K562 (cell line): ENCODE measurements around the gene LAMA5. TPM values are rescaled to one million over a fixed set of nuclear protein-coding genes. Genes with fewer than 3 reads are reported as not detected.

Experiments used
- ATF3 ChIP-seq, 2 experiments: fragments of 450-650 bp in 1 of 2; sonication (generic) in 1 of 2; formaldehyde crosslinking in 1 of 2; IDR thresholded peaks in 1 of 2; conservative IDR thresholded peaks in 1 of 2; 2 replicates each; pipeline versions ENCODE4 v1.6.1 to v1.8.1; 2016 to 2023; ENCODE audit warnings: mild to moderate bottlenecking in 2 of 2, moderate library complexity in 2 of 2, inconsistent platforms in 1 of 2, missing genetic modification reagents in 1 of 2
- CC2D1A ChIP-seq: fragments of 450-650 bp; IDR thresholded peaks from 2 replicates; pipeline ENCODE4 v1.6.1; 2017; ENCODE audit warnings: mild to moderate bottlenecking
- E2F4 ChIP-seq: sonication (generic); formaldehyde crosslinking; IDR thresholded peaks from 2 replicates; pipeline ENCODE4 v1.8.0; 2022; ENCODE audit warnings: mild to moderate bottlenecking, low read depth, missing genetic modification reagents
- ELF1 ChIP-seq: fragments of 200-800 bp; sonication (Bioruptor generic); IDR thresholded peaks from 2 replicates; pipeline ENCODE4 v1.6.1; 2016; ENCODE audit warnings: missing genetic modification characterization, missing compliant biosample characterization
- HOXB6 ChIP-seq: fragments of 250-450 bp; sonication (Bioruptor Pico); IDR thresholded peaks from 2 replicates; pipeline ENCODE4 v1.5.1; 2022; ENCODE audit warnings: mild to moderate bottlenecking, borderline replicate concordance
- KDM5B ChIP-seq: fragments of 200-600 bp; sonication (generic); IDR thresholded peaks from 2 replicates; pipeline ENCODE4 v1.6.1; 2012; ENCODE audit warnings: low read depth, mild to moderate bottlenecking, moderate library complexity, low read length, control low read depth, inconsistent platforms; ENCODE audit not compliant: insufficient replicate concordance
- POLR2G ChIP-seq: fragments of 200-400 bp; formaldehyde crosslinking; IDR thresholded peaks from 2 replicates; pipeline ENCODE4 v1.6.1; 2017; ENCODE audit warnings: low read depth, mild to moderate bottlenecking, antibody characterized with exemption, low read length, moderate library complexity
- PTBP1 ChIP-seq: fragments of 200-400 bp; formaldehyde crosslinking; IDR thresholded peaks from 2 replicates; pipeline ENCODE4 v1.6.1; 2017; ENCODE audit warnings: low read depth, low read length
- RBM17 ChIP-seq: fragments of 200-400 bp; formaldehyde crosslinking; IDR thresholded peaks from 2 replicates; pipeline ENCODE4 v1.6.1; 2017; ENCODE audit warnings: low read depth, mild to moderate bottlenecking, low read length, borderline replicate concordance
- RCOR1 ChIP-seq, 2 experiments: IDR thresholded peaks; 2 replicates each; pipeline ENCODE4 v1.6.1; 2012; ENCODE audit warnings: low read depth in 2 of 2, low read length in 2 of 2, borderline replicate concordance in 1 of 2, improper control_type of control experiment in 1 of 2
- TAF15 ChIP-seq: fragments of 200-400 bp; formaldehyde crosslinking; IDR thresholded peaks from 2 replicates; pipeline ENCODE4 v1.6.1; 2017; ENCODE audit warnings: mild to moderate bottlenecking, low read depth, low read length, moderate library complexity
- ZBTB33 ChIP-seq: sonication (generic); formaldehyde crosslinking; IDR thresholded peaks from 2 replicates; pipeline ENCODE4 v1.8.1; 2023; ENCODE audit warnings: mild to moderate bottlenecking, missing genetic modification reagents
- ZNF140 ChIP-seq: fragments of 250-450 bp; sonication (Bioruptor Pico); IDR thresholded peaks from 2 replicates; pipeline ENCODE4 v1.8.0; 2021; ENCODE audit warnings: moderate library complexity, mild to moderate bottlenecking, inconsistent platforms
- ZNF354B ChIP-seq: fragments of 250-450 bp; sonication (Bioruptor Pico); IDR thresholded peaks from 2 replicates; pipeline ENCODE4 v1.4.0; 2020
- ZNF384 ChIP-seq: IDR thresholded peaks from 2 replicates; pipeline ENCODE4 v1.6.1; 2012; ENCODE audit warnings: low read depth, low read length, improper control_type of control experiment
- polyA plus RNA-seq, 8 experiments: library from polyadenylated mRNA; depleted of rRNA in 4 of 8; stranded (reverse) in 5 of 8; unstranded in 3 of 8; fragments of >200 nt; fragmentation: Nextera tagmentation in 2 of 8; fragmentation: Illumina TruSeq in 1 of 8; extraction: Ambion mirVana in 2 of 8; extraction: Trizol in 1 of 8; gene quantifications; 2 replicates each; pipeline versions ENCODE4 v1.2.1 to v1.2.3, GENCODE V29; 2011 to 2014; ENCODE audit warnings: inconsistent platforms in 1 of 8, missing spikeins in 1 of 8
- total RNA-seq, 7 experiments: library from RNA; depleted of rRNA in 6 of 7; stranded (reverse); fragments of >200 nt in 6 of 7; fragmentation: Illumina TruSeq in 2 of 7; extraction: Trizol in 2 of 7; gene quantifications; 2 replicates each; pipeline versions ENCODE4 v1.2.1 to v1.2.3, GENCODE V29; 2011 to 2021; ENCODE audit warnings: low replicate concordance in 1 of 7
- TF ChIP-seq, protein P1 (sequence below): fragments of 250-450 bp; sonication (Bioruptor Pico); IDR thresholded peaks from 2 replicates; pipeline ENCODE4 v1.4.0; 2020; ENCODE audit warnings: mild to moderate bottlenecking, moderate library complexity, borderline replicate concordance
- TF ChIP-seq, protein P2 (sequence below): fragments of 200-800 bp; sonication (Bioruptor generic); IDR thresholded peaks from 2 replicates; pipeline ENCODE4 v1.6.1; 2017; ENCODE audit warnings: missing genetic modification characterization, missing compliant biosample characterization
- TF ChIP-seq, protein P3 (sequence below): sonication (generic); formaldehyde crosslinking; IDR thresholded peaks from 2 replicates; pipeline ENCODE4 v1.9.0; 2022; ENCODE audit warnings: mild to moderate bottlenecking, missing genetic modification reagents

The LAMA5 gene
- total and polyA plus RNA-seq, 9 of the 15 experiments (the other 6 are each of a cell fraction or from before 2014, with no cell fraction given): 0.31 to 101 (median 7.8) TPM

DNA sequence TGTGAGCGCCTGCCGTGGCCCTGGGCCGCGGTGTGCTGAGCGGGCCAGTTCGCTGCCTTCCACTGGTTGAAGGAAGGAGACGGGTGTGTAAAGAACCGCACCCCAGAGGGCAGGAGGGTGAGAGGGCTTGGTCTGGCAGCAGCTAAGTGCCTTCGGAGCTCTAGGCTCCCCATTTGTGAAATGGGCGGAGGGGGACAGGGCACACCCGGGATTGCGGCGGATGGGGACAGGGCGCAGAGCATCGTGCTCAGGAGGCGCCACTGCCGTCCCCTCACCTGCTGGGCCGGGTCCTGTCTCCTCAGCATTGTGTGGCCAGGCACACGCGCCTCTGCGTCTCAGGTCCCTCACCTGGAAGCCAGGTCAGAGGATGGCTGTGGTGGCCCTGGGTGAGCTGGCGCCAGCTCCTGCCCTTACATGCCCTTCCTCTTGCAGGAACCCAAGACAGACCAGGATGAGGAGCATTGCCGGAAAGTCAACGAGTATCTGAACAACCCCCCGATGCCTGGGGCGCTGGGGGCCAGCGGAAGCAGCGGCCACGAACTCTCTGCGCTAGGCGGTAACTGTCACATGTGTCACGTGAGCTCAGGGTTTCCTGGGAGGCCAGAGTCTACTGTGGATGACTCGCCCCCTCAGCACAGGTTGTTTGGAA lies 61.2 kb downstream of the LAMA5 start (continued):
- TF ChIP-seq POLR2G (peak; percentile 41), HOXB6 (CRISPR knock-in tag) (no peak), ZBTB33 (CRISPR knock-in tag) (peak; percentile 95), ZNF354B (CRISPR knock-in tag) (no peak), ATF3 (IDR thresholded peaks at IDR 0.05) (0 out of 2 replicates have a peak, but pooled peaks have one; percentile 12), ATF3 (CRISPR knock-in tag; conservative IDR thresholded peaks at IDR 0.05) (no peak), ZNF140 (CRISPR knock-in tag) (no peak), CC2D1A (no peak), ELF1 (tag) (no peak), RBM17 (no peak), RCOR1 (IDR thresholded peaks at IDR 0.05; ENCODE audit: borderline replicate concordance in 1 of 2, low read depth in 2 of 2, low read length in 2 of 2) (no peak), ZNF384 (no peak), E2F4 (CRISPR knock-in tag) (no peak), KDM5B (no peak), TAF15 (no peak), PTBP1 (no peak)
- TF ChIP-seq, protein P1, sequence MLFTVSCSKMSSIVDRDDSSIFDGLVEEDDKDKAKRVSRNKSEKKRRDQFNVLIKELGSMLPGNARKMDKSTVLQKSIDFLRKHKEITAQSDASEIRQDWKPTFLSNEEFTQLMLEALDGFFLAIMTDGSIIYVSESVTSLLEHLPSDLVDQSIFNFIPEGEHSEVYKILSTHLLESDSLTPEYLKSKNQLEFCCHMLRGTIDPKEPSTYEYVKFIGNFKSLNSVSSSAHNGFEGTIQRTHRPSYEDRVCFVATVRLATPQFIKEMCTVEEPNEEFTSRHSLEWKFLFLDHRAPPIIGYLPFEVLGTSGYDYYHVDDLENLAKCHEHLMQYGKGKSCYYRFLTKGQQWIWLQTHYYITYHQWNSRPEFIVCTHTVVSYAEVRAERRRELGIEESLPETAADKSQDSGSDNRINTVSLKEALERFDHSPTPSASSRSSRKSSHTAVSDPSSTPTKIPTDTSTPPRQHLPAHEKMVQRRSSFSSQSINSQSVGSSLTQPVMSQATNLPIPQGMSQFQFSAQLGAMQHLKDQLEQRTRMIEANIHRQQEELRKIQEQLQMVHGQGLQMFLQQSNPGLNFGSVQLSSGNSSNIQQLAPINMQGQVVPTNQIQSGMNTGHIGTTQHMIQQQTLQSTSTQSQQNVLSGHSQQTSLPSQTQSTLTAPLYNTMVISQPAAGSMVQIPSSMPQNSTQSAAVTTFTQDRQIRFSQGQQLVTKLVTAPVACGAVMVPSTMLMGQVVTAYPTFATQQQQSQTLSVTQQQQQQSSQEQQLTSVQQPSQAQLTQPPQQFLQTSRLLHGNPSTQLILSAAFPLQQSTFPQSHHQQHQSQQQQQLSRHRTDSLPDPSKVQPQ (CRISPR knock-in tag): no peak
- TF ChIP-seq, protein P2, sequence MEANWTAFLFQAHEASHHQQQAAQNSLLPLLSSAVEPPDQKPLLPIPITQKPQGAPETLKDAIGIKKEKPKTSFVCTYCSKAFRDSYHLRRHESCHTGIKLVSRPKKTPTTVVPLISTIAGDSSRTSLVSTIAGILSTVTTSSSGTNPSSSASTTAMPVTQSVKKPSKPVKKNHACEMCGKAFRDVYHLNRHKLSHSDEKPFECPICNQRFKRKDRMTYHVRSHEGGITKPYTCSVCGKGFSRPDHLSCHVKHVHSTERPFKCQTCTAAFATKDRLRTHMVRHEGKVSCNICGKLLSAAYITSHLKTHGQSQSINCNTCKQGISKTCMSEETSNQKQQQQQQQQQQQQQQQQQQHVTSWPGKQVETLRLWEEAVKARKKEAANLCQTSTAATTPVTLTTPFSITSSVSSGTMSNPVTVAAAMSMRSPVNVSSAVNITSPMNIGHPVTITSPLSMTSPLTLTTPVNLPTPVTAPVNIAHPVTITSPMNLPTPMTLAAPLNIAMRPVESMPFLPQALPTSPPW: no peak
- TF ChIP-seq, protein P3, sequence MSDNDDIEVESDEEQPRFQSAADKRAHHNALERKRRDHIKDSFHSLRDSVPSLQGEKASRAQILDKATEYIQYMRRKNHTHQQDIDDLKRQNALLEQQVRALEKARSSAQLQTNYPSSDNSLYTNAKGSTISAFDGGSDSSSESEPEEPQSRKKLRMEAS (CRISPR knock-in tag): no peak
